SK-N-SH (cell line): ENCODE data around the gene SSTR1. TPM values are rescaled to one million over a fixed set of nuclear protein-coding genes. Genes with fewer than 3 reads are reported as not detected.

Experiments used
- CTCF ChIA-PET: fragments of 300-600, 350-600 bp; formaldehyde crosslinking; extraction: SDS; loops from one replicate; lab custom pipeline; 2021; lab: Yijun Ruan, JAX
- POLR2A ChIA-PET: fragments of 350-600 bp; sonication (Branson Sonifier 250); formaldehyde crosslinking; extraction: SDS; loops from one replicate; lab custom pipeline; 2020; ENCODE audit warnings: antibody characterized with exemption, inconsistent platforms; lab: Yijun Ruan, JAX
- DNase-seq: peaks from one replicate; pipeline ENCODE4 v3.0.0; 2012
- H2AFZ ChIP-seq: fragments of 200-600 bp; sonication (generic); 2 replicates; pipeline ENCODE4 v1.8.1; 2016; ENCODE audit warnings: antibody characterized with exemption, mild to moderate bottlenecking, low read depth
- H3F3A ChIP-seq: fragments of 200-600 bp; sonication (generic); replicated peaks from 2 replicates; pipeline ENCODE3; 2016; ENCODE audit warnings: antibody characterized with exemption, mild to moderate bottlenecking; ENCODE audit not compliant: insufficient read depth
- H3K27ac ChIP-seq, 2 experiments: fragments of 200-500 bp in 1 of 2; fragments of 200-600 bp in 1 of 2; sonication (Bioruptor generic) in 1 of 2; sonication (generic), shearing (Covaris generic) in 1 of 2; 2 replicates each; pipeline versions ENCODE4 v1.5.1 to v1.6.1; 2014 to 2016; ENCODE audit warnings: low read depth in 2 of 2, inconsistent platforms in 1 of 2, low read length in 1 of 2, mild to moderate bottlenecking in 1 of 2, mixed read lengths in 1 of 2
- H3K27me3 ChIP-seq: fragments of 200-600 bp; sonication (generic), shearing (Covaris generic); 2 replicates; pipeline ENCODE4 v1.6.1; 2016; ENCODE audit warnings: mixed run types; ENCODE audit not compliant: insufficient read depth
- H3K36me3 ChIP-seq, 2 experiments: fragments of 200-500 bp in 1 of 2; fragments of 200-600 bp in 1 of 2; sonication (Bioruptor generic) in 1 of 2; sonication (generic) in 1 of 2; replicated peaks in 1 of 2; 2 replicates each; pipeline versions ENCODE3 to v1.5.1; 2014 to 2016; ENCODE audit warnings: low read length in 1 of 2, mild to moderate bottlenecking in 1 of 2; ENCODE audit not compliant: insufficient read depth in 2 of 2, control insufficient read depth in 1 of 2
- H3K4me1 ChIP-seq, 2 experiments: fragments of 200-500 bp in 1 of 2; fragments of 200-600 bp in 1 of 2; sonication (Bioruptor generic) in 1 of 2; sonication (generic), shearing (Covaris generic) in 1 of 2; 2 replicates each; pipeline versions ENCODE4 v1.5.1 to v1.6.1; 2014 to 2016; ENCODE audit warnings: low read depth in 1 of 2, low read length in 1 of 2, mixed run types in 1 of 2; ENCODE audit not compliant: insufficient read depth in 2 of 2, control insufficient read depth in 1 of 2
- H3K4me2 ChIP-seq: fragments of 200-600 bp; sonication (generic), shearing (Covaris generic); 2 replicates; pipeline ENCODE4 v1.6.1; 2017; ENCODE audit warnings: mixed run types
- H3K4me3 ChIP-seq, 2 experiments: fragments of 200-500 bp in 1 of 2; fragments of 200-600 bp in 1 of 2; sonication (Bioruptor generic) in 1 of 2; sonication (generic), shearing (Covaris generic) in 1 of 2; 2 replicates each; pipeline versions ENCODE4 v1.5.1 to v1.8.1; 2014 to 2016; ENCODE audit warnings: low read depth in 2 of 2, inconsistent platforms in 1 of 2, low read length in 1 of 2, mild to moderate bottlenecking in 1 of 2, mixed read lengths in 1 of 2, moderate library complexity in 1 of 2
- H3K79me2 ChIP-seq: fragments of 200-600 bp; sonication (generic); 2 replicates; pipeline ENCODE4 v1.8.1; 2017; ENCODE audit warnings: mild to moderate bottlenecking; ENCODE audit not compliant: insufficient read depth
- H3K9ac ChIP-seq: fragments of 200-600 bp; sonication (generic); 2 replicates; pipeline ENCODE4 v1.6.1; 2017; ENCODE audit warnings: mixed run types
- H3K9me2 ChIP-seq: fragments of 200-600 bp; sonication (generic); 2 replicates; pipeline ENCODE4 v1.6.1; 2017; ENCODE audit warnings: mixed run types
- H3K9me3 ChIP-seq: fragments of 200-600 bp; sonication (generic); 2 replicates; pipeline ENCODE4 v1.6.1; 2017; ENCODE audit warnings: mixed run types, mild to moderate bottlenecking, moderate library complexity
- H4K20me1 ChIP-seq: fragments of 200-600 bp; sonication (generic); 2 replicates; pipeline ENCODE4 v1.6.1; 2017; ENCODE audit warnings: mild to moderate bottlenecking, mixed run types; ENCODE audit not compliant: insufficient read depth
- ELF1 ChIP-seq: IDR thresholded peaks from 2 replicates; pipeline ENCODE4 v1.4.0; 2012
- EZH2phosphoT487 ChIP-seq: fragments of 200-600 bp; sonication (generic); IDR thresholded peaks from 2 replicates; pipeline ENCODE4 v1.6.1; 2017; ENCODE audit warnings: low read depth, mixed run types, mild to moderate bottlenecking, antibody characterized with exemption, moderate library complexity, borderline replicate concordance
- FOSL2 ChIP-seq: IDR thresholded peaks from 2 replicates; pipeline ENCODE4 v1.4.0; 2012; ENCODE audit warnings: low read depth, mild to moderate bottlenecking, moderate library complexity, borderline replicate concordance
- GABPA ChIP-seq: IDR thresholded peaks from 2 replicates; pipeline ENCODE4 v1.4.0; 2012; ENCODE audit warnings: low read depth, mild to moderate bottlenecking
- MAX ChIP-seq: IDR thresholded peaks from 2 replicates; pipeline ENCODE4 v1.4.0; 2012; ENCODE audit warnings: low read depth
- MXI1 ChIP-seq: IDR thresholded peaks from 2 replicates; pipeline ENCODE4 v1.6.1; 2012; ENCODE audit warnings: mild to moderate bottlenecking, low read depth, low read length, improper control_type of control experiment
- RAD21 ChIP-seq: IDR thresholded peaks from 2 replicates; pipeline ENCODE4 v1.6.1; 2012; ENCODE audit warnings: mild to moderate bottlenecking, low read length
- RFX5 ChIP-seq: IDR thresholded peaks from 2 replicates; pipeline ENCODE4 v1.6.1; 2012; ENCODE audit warnings: mild to moderate bottlenecking, improper control_type of control experiment, low read length
- SIN3A ChIP-seq: IDR thresholded peaks from 2 replicates; pipeline ENCODE4 v1.6.1; 2012; ENCODE audit warnings: low read depth, mild to moderate bottlenecking, low read length, moderate library complexity, borderline replicate concordance
- SMC3 ChIP-seq: IDR thresholded peaks from 2 replicates; pipeline ENCODE4 v1.6.1; 2012; ENCODE audit warnings: low read depth, low read length, improper control_type of control experiment
- TEAD4 ChIP-seq: IDR thresholded peaks from 2 replicates; pipeline ENCODE4 v1.4.0; 2012; ENCODE audit warnings: mild to moderate bottlenecking, borderline replicate concordance; ENCODE audit not compliant: insufficient read depth
- YY1 ChIP-seq: IDR thresholded peaks from 2 replicates; pipeline ENCODE4 v1.4.0; 2012; ENCODE audit warnings: low read depth, mild to moderate bottlenecking
- ZBTB33 ChIP-seq: IDR thresholded peaks from 2 replicates; pipeline ENCODE4 v1.4.0; 2012; ENCODE audit warnings: low read depth, borderline replicate concordance
- WGBS: methylation state at CpG from one replicate; pipeline ENCODE4 v1.1.6; 2017; ENCODE audit warnings: low lambda C conversion rate; 5-methylcytosine and 5-hydroxymethylcytosine counted together
- polyA plus RNA-seq, 3 experiments: library from polyadenylated mRNA; depleted of rRNA; stranded (reverse); fragments of >200 nt; gene quantifications; 2 replicates each; pipeline ENCODE4 v1.2.3, GENCODE V29; 2012
- TF ChIP-seq, protein P1 (sequence below): fragments of 200-600 bp; sonication (generic); IDR thresholded peaks from 2 replicates; pipeline ENCODE4 v1.6.1; 2017; ENCODE audit warnings: antibody characterized with exemption, mild to moderate bottlenecking, moderate library complexity
- TF ChIP-seq, protein P2 (sequence below): IDR thresholded peaks from 2 replicates; pipeline ENCODE4 v1.4.0; 2012; ENCODE audit warnings: low read depth, borderline replicate concordance
- TF ChIP-seq, protein P3 (sequence below): fragments of 150-350 bp; IDR thresholded peaks from 2 replicates; pipeline ENCODE4 v1.6.1; 2017; ENCODE audit warnings: antibody characterized with exemption, low read length, low read depth, borderline replicate concordance

Gene SSTR1
- polyA plus RNA-seq, 1 of the 3 experiments (the other 2 are of a cell fraction), result 0.08 TPM

GRCh38 chr14:38197001-38197783 is 10.5 kb upstream of the SSTR1 start:
- Histone ChIP-seq H3K79me2 (no peaks in the 10 kb centered on the region), H3K27me3 (no peaks in the 10 kb centered on the region), H3K27ac (no peak overlapping the region), H3F3A (no peaks in the 10 kb centered on the region), H3K9me3 (no peaks in the 10 kb centered on the region), H4K20me1 (no peaks in the 10 kb centered on the region), H3K4me2 (no peak overlapping the region), H3K4me3 (no peak overlapping the region; a peak in 1 of 4 replicates), H3K9me2 (no peaks in the 10 kb centered on the region), H3K36me3 (no peaks in the 10 kb centered on the region), H2AFZ (no peak overlapping the region), H3K9ac (no peak overlapping the region), H3K4me1 (no peaks in the 10 kb centered on the region)
- POLR2A ChIA-PET, result no interaction called here
- no peak for DNase-seq
- CTCF ChIA-PET, result interaction anchor here (0.6 to 1.8 kb wide), 7 partner anchors 9 to 1500 kb away, joined by 3 to 5 read pairs (median 3); no protein-coding TSS in a partner anchor
- TF ChIP-seq SMC3 (0 out of 2 replicates have a peak, but pooled peaks have one; percentile 8), RAD21 (no peak)
- TF ChIP-seq, protein P1, sequence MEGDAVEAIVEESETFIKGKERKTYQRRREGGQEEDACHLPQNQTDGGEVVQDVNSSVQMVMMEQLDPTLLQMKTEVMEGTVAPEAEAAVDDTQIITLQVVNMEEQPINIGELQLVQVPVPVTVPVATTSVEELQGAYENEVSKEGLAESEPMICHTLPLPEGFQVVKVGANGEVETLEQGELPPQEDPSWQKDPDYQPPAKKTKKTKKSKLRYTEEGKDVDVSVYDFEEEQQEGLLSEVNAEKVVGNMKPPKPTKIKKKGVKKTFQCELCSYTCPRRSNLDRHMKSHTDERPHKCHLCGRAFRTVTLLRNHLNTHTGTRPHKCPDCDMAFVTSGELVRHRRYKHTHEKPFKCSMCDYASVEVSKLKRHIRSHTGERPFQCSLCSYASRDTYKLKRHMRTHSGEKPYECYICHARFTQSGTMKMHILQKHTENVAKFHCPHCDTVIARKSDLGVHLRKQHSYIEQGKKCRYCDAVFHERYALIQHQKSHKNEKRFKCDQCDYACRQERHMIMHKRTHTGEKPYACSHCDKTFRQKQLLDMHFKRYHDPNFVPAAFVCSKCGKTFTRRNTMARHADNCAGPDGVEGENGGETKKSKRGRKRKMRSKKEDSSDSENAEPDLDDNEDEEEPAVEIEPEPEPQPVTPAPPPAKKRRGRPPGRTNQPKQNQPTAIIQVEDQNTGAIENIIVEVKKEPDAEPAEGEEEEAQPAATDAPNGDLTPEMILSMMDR, result peak; percentile 62
- TF ChIP-seq, all 33 proteins: peak for 2

DNA sequence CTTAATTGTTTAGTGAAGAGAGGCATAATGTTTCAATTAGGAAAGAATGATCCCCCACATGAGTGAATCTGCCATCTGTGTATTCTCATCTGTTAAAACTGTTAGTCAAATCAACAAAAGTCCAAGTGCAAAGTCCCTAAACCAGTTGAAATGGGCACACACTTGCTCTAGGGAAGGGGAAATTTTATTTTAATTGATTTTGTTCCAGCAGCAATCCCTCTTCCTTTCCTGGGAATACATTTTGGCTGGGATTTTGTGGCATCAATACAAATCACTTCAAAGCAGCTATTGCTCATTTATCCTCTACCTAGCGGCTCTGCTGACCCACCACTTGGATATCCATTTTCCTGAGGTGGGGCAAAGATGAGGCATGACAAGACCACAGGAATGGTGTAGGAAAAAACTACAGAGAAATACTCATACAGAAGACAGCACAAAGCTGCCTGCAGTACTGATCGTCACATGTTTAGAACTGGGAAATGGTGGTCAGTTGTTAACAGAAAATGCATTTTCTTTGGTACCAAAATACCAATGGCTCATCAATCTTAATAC is 9.8 kb upstream of the SSTR1 start:
- Histone ChIP-seq H3K27me3 (no peaks in the 10 kb centered on the region), H3K4me3 (no peak overlapping the region), H3K4me1 (no peaks in the 10 kb centered on the region), H3K36me3 (no peaks in the 10 kb centered on the region), H3K4me2 (no peak overlapping the region), H4K20me1 (no peaks in the 10 kb centered on the region), H3K9ac (no peak overlapping the region), H3K9me2 (no peaks in the 10 kb centered on the region), H3F3A (no peaks in the 10 kb centered on the region), H3K27ac (no peak overlapping the region), H2AFZ (no peak overlapping the region), H3K79me2 (no peaks in the 10 kb centered on the region), H3K9me3 (no peaks in the 10 kb centered on the region)
- ChIA-PET POLR2A (no interaction called here), CTCF (interaction anchor here (0.6 to 1.8 kb wide), 6 partner anchors 22 to 1500 kb away, joined by 3 to 5 read pairs (median 3); no protein-coding TSS in a partner anchor)
- WGBS, result 10% methylated on average over 2 of the region's 2 CpGs
- no peak for DNase-seq
- TF ChIP-seq MAX (no peak), SIN3A (no peak), GABPA (no peak), ELF1 (no peak), YY1 (no peak), RFX5 (no peak), FOSL2 (no peak), TEAD4 (no peak), EZH2phosphoT487 (no peak), ZBTB33 (no peak), MXI1 (no peak), RAD21 (no peak)
- TF ChIP-seq, protein P2, sequence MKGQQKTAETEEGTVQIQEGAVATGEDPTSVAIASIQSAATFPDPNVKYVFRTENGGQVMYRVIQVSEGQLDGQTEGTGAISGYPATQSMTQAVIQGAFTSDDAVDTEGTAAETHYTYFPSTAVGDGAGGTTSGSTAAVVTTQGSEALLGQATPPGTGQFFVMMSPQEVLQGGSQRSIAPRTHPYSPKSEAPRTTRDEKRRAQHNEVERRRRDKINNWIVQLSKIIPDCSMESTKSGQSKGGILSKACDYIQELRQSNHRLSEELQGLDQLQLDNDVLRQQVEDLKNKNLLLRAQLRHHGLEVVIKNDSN, result no peak
- TF ChIP-seq, protein P1, result no peak
- TF ChIP-seq, protein P3, sequence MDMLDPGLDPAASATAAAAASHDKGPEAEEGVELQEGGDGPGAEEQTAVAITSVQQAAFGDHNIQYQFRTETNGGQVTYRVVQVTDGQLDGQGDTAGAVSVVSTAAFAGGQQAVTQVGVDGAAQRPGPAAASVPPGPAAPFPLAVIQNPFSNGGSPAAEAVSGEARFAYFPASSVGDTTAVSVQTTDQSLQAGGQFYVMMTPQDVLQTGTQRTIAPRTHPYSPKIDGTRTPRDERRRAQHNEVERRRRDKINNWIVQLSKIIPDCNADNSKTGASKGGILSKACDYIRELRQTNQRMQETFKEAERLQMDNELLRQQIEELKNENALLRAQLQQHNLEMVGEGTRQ, result no peak
